Measurements from ENCODE around the gene CBX4.

DNA sequence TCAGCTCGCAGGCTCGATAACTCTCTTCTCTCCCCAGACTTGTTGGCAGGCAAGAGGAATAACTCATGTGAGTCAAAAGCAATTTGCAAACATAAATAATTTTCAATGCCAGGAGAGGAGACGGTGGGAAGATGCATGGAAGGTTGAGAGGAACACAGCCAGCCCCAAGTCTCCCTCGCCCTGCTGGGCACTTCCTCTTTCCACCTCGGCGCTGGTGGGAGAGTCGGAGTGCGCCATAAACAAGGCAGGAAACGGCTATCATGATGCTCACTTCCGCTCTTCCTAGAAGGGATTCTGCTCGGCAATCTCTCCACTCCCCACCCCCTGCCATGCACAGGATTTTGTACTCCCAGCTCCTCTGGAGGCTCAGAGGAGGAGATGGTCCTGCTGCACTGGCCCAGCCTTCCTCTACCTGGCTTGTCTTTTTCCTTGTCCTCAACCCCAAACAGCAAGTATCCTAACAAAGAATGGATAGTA lies 13.0 kb downstream of the CBX4 start:
- TF ChIP-seq, protein P1, sequence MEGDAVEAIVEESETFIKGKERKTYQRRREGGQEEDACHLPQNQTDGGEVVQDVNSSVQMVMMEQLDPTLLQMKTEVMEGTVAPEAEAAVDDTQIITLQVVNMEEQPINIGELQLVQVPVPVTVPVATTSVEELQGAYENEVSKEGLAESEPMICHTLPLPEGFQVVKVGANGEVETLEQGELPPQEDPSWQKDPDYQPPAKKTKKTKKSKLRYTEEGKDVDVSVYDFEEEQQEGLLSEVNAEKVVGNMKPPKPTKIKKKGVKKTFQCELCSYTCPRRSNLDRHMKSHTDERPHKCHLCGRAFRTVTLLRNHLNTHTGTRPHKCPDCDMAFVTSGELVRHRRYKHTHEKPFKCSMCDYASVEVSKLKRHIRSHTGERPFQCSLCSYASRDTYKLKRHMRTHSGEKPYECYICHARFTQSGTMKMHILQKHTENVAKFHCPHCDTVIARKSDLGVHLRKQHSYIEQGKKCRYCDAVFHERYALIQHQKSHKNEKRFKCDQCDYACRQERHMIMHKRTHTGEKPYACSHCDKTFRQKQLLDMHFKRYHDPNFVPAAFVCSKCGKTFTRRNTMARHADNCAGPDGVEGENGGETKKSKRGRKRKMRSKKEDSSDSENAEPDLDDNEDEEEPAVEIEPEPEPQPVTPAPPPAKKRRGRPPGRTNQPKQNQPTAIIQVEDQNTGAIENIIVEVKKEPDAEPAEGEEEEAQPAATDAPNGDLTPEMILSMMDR (IDR thresholded peaks at IDR 0.05; ENCODE audit: low read length), result no peak
- no peak for TF ChIP-seq EZH2 (optimal IDR thresholded peaks at IDR 0.05; ENCODE audit: low read depth, low read length)
